Spleen (tissue), 13 donors: Measurements from ENCODE around the gene PCGF5. TPM values are rescaled to one million over a fixed set of nuclear protein-coding genes. Genes with fewer than 3 reads are reported as not detected.
A peak's percentile ranks its signal among the peaks of the same experiment; 100 is the strongest.

Experiments used
- DNase-seq: peaks from one replicate; pipeline ENCODE4 v3.0.0-alpha.2; 2020
- H3K27ac ChIP-seq, 8 donors: fragments of 200-600 bp; sonication (generic) in 7 of 8; 1 replicate in 4 of 8; 2 replicates in 4 of 8; pipeline versions ENCODE4 v1.5.0 to v1.8.0; 2016 to 2021; ENCODE audit warnings: inconsistent platforms in 4 of 8, mild to moderate bottlenecking in 4 of 8, moderate library complexity in 1 of 8
- H3K27me3 ChIP-seq, 7 donors: fragments of 200-600 bp; sonication (generic) in 6 of 7; replicated peaks in 1 of 7; 1 replicate in 4 of 7; 2 replicates in 3 of 7; pipeline versions ENCODE4 v1.5.0 to v1.8.0; 2016 to 2021; ENCODE audit warnings: inconsistent platforms in 3 of 7, mild to moderate bottlenecking in 1 of 7
- H3K36me3 ChIP-seq, 6 donors: fragments of 200-600 bp; sonication (generic) in 5 of 6; 1 replicate in 4 of 6; 2 replicates in 2 of 6; pipeline versions ENCODE4 v1.5.0 to v1.8.0; 2016 to 2021; ENCODE audit warnings: inconsistent platforms in 2 of 6
- H3K4me1 ChIP-seq, 6 donors: fragments of 200-600 bp; sonication (generic) in 5 of 6; 1 replicate in 3 of 6; 2 replicates in 3 of 6; pipeline versions ENCODE4 v1.5.0 to v1.8.0; 2016 to 2021; ENCODE audit warnings: inconsistent platforms in 3 of 6
- H3K4me3 ChIP-seq, 8 donors: fragments of 200-600 bp; sonication (generic) in 7 of 8; 1 replicate in 4 of 8; 2 replicates in 4 of 8; pipeline versions ENCODE4 v1.5.0 to v1.8.0; 2016 to 2021; ENCODE audit warnings: inconsistent platforms in 4 of 8, mild to moderate bottlenecking in 4 of 8, moderate library complexity in 2 of 8
- H3K9me3 ChIP-seq, 8 donors: fragments of 200-600 bp; sonication (generic) in 7 of 8; 1 replicate in 4 of 8; 2 replicates in 4 of 8; pipeline versions ENCODE4 v1.5.0 to v1.8.0; 2016 to 2021; ENCODE audit warnings: inconsistent platforms in 4 of 8
- CTCF ChIP-seq, 11 experiments: fragments of 200-600 bp in 7 of 11; fragments of 450-650 bp in 4 of 11; sonication (generic) in 4 of 11; IDR thresholded peaks in 8 of 11; conservative IDR thresholded peaks in 3 of 11; 1 replicate in 7 of 11; 2 replicates in 4 of 11; pipeline versions ENCODE4 v1.4.0 to v1.8.0; 2016 to 2021; ENCODE audit warnings: antibody characterized with exemption in 11 of 11, inconsistent platforms in 4 of 11, mild to moderate bottlenecking in 1 of 11
- POLR2A ChIP-seq, 3 donors: fragments of 450-650 bp; IDR thresholded peaks; one replicate each; pipeline ENCODE4 v1.5.1; 2017; ENCODE audit warnings: antibody characterized with exemption in 3 of 3, mild to moderate bottlenecking in 1 of 3
- POLR2AphosphoS5 ChIP-seq, 3 donors: sonication (generic); formaldehyde crosslinking; IDR thresholded peaks; one replicate each; pipeline ENCODE4 v1.5.1; 2017; ENCODE audit warnings: antibody characterized with exemption in 3 of 3
- WGBS, 5 donors: extraction: QIAGEN DNeasy Blood & Tissue Kit in 3 of 5; methylation state at CpG; one replicate each; pipeline versions ENCODE4 v1.1.5 to v1.1.7; 2013 to 2018; 5-methylcytosine and 5-hydroxymethylcytosine counted together
- intact Hi-C: fragments of 100-400 bp; cut with DNase I; formaldehyde crosslinking; loops from one replicate; pipeline ENCODE4 v1.15.0; 2023; ENCODE audit warnings: low total_unique reads
- long read RNA-seq, 2 donors: transcript quantifications; one replicate each; lab custom pipeline, GENCODE V29; 2026
- polyA plus RNA-seq, 3 donors: library from polyadenylated mRNA; stranded (reverse); fragments of 200-250 nt; gene quantifications; one replicate each; pipeline ENCODE4 v1.2.1, GENCODE V29; 2013
- total RNA-seq, 7 donors: library from RNA; depleted of rRNA in 3 of 7; stranded (reverse); fragments of >200 nt in 3 of 7; fragmentation: NEBNext Ultra II Directional in 4 of 7; extraction: Animal tissue kit (Norgen Biotek cat#: 25700) in 4 of 7; gene quantifications; one replicate each; pipeline versions ENCODE4 v1.1.0 to v1.2.1, GENCODE V29; 2016 to 2021
- donor health status: healthy with polysubstance abuse.
- donor health status: DM: no; HTN: no; CAD: no; lungs with moderate emphysema.
- donor health status: DM: no; HTN: no; CAD: no.
- donor health status: Bipolar disorder and iron deficiency.
- donor health status: healthy.
- donor health status: DM: no; HTN: no; CAD: no.
- donor health status: DM: yes; HTN: yes; CAD: no.

PCGF5 gene
- total RNA-seq (10 to 100 TPM; 48.6 to 68.5 (median 51.6) TPM), polyA plus RNA-seq (10 to 100 TPM; 20.4 to 28.8 (median 27.5) TPM)
- long read RNA-seq, donor 1, full-length matches to known transcripts, result 35 of 35 reads
- long read RNA-seq, donor 1, partial matches to known transcripts, result 0 of 35 reads
- long read RNA-seq, donor 1, other reads (novel, unspliced or antisense), result 0 of 35 reads
- long read RNA-seq, donor 2, full-length matches to known transcripts, result 18 of 18 reads
- long read RNA-seq, donor 2, partial matches to known transcripts, result 0 of 18 reads
- long read RNA-seq, donor 2, other reads (novel, unspliced or antisense), result 0 of 18 reads

- WGBS, 5 donors, result 1 to 2% (median 1%) methylated on average over 21 to 66 of the region's 66 CpGs
- Histone ChIP-seq H3K27me3 (no peaks in the 10 kb centered on the region), H3K27ac (peak within 1 kb of the TSS; percentile 87 to 97 (median 94)), H3K4me3 (peak within 1 kb of the TSS; percentile 72 to 92 (median 79)), H3K9me3 (no peaks in the 10 kb centered on the region), H3K4me1 (peaks cover 24 to 75% (median 49%) of the 10 kb centered on the region in 6 donors), H3K36me3 (peaks cover 0 to 9% (median 0%) of the 10 kb centered on the region in 6 donors)
- peak; percentile 99 for DNase-seq
- intact Hi-C loops, result loop anchor here (10.0 kb wide), 1 partner anchor 56 kb away; no protein-coding TSS in a partner anchor
- TF ChIP-seq CTCF (IDR thresholded peaks at IDR 0.05 in 8 of 11, conservative IDR thresholded peaks at IDR 0.05 in 3 of 11), result peak in 10 of 11 experiments; percentile 40 to 80 (median 61)
- peak; percentile 78 to 94 (median 93) for TF ChIP-seq POLR2AphosphoS5 (IDR thresholded peaks at IDR 0.05)
- peak in 2 of 3 donors; percentile 69 to 76 for TF ChIP-seq POLR2A (IDR thresholded peaks at IDR 0.05)
Observed at GRCh38 chr10:91220194-91220953, at the start of gene PCGF5. TSS of gene PCGF5 (plus strand) at chr10:91220663. CDS start at chr10:91222872, 2,209 bp downstream.

GRCh38 chr10:91171485-91171884 lies 49.0 kb upstream of the PCGF5 start:
- intact Hi-C loops, result no loop called here
- Histone ChIP-seq H3K4me1 (peaks cover 0 to 27% (median 3%) of the 10 kb centered on the region in 6 donors), H3K36me3 (no peaks in the 10 kb centered on the region), H3K27me3 (no peaks in the 10 kb centered on the region), H3K27ac (no peak overlapping the region), H3K9me3 (peaks cover 0 to 19% (median 10%) of the 10 kb centered on the region in 8 donors), H3K4me3 (no peak overlapping the region)
- DNase-seq, result no peak
- no peak for TF ChIP-seq POLR2AphosphoS5 (IDR thresholded peaks at IDR 0.05)
- TF ChIP-seq CTCF (IDR thresholded peaks at IDR 0.05 in 8 of 11, conservative IDR thresholded peaks at IDR 0.05 in 3 of 11), result no peak
- no peak for TF ChIP-seq POLR2A (IDR thresholded peaks at IDR 0.05)
- WGBS, 5 donors, result 75 to 90% (median 78%) methylated on average over 3 of the region's 3 CpGs

GRCh38 chr10:91172348-91172747 lies 48.1 kb upstream of the PCGF5 start:
- H3K9me3 ChIP-seq, result peaks cover 0 to 19% (median 10%) of the 10 kb centered on the region in 8 donors
- no peak overlapping the region for H3K27ac ChIP-seq
- peaks cover 0 to 3% (median 0%) of the 10 kb centered on the region in 6 donors for H3K36me3 ChIP-seq
- TF ChIP-seq POLR2AphosphoS5 (IDR thresholded peaks at IDR 0.05), result no peak
- TF ChIP-seq CTCF (IDR thresholded peaks at IDR 0.05 in 8 of 11, conservative IDR thresholded peaks at IDR 0.05 in 3 of 11), result no peak
- no peak for TF ChIP-seq POLR2A (IDR thresholded peaks at IDR 0.05)
- DNase-seq, result no peak
- H3K4me3 ChIP-seq, result no peak overlapping the region
- H3K27me3 ChIP-seq, result no peaks in the 10 kb centered on the region
- 95 to 100% (median 98%) methylated on average over 2 of the region's 2 CpGs for WGBS, 5 donors
- intact Hi-C loops, result no loop called here
- H3K4me1 ChIP-seq, result peaks cover 0 to 23% (median under 1%) of the 10 kb centered on the region in 6 donors
